ENCODE measurements around the gene LONP2.
"Not testable (repeated sequence)": the region's sequence is repeated elsewhere in the genome, so short reads cannot be mapped to it uniquely, and the experiment has no call there.

The LONP2 gene

GRCh38 chr16:48386559-48387312 lies 142.6 kb downstream of the LONP2 start:
- no peak for TF ChIP-seq JUND (IDR thresholded peaks at IDR 0.05; ENCODE audit: low read depth)
- DNase-seq (ENCODE audit: low read depth in 1 of 2, low spot score in 1 of 2), result no peak
- in situ Hi-C loops (cut with HindIII; ENCODE audit: low pct_unique_long_range_greater_than_20kb, low sequenced_read_pairs), result no loop called here

- in situ Hi-C loops (cut with HindIII; ENCODE audit: low pct_unique_long_range_greater_than_20kb, low sequenced_read_pairs), result no loop called here
- TF ChIP-seq JUND (IDR thresholded peaks at IDR 0.05; ENCODE audit: low read depth), result no peak
- no peak for DNase-seq (ENCODE audit: low read depth in 1 of 2, low spot score in 1 of 2)
Measured at GRCh38 chr16:48392407-48392806, 148.3 kb downstream of the LONP2 start.

GRCh38 chr16:48393485-48394354 lies 149.6 kb downstream of the LONP2 start:
- TF ChIP-seq JUND (IDR thresholded peaks at IDR 0.05; ENCODE audit: low read depth), result no peak
- DNase-seq (ENCODE audit: low read depth in 1 of 2, low spot score in 1 of 2), result no peak

GRCh38 chr16:48394355-48394703 lies 150.2 kb downstream of the LONP2 start:
- no peak for TF ChIP-seq JUND (IDR thresholded peaks at IDR 0.05; ENCODE audit: low read depth)
- DNase-seq (ENCODE audit: low read depth in 1 of 2, low spot score in 1 of 2), result no peak
- in situ Hi-C loops (cut with HindIII; ENCODE audit: low pct_unique_long_range_greater_than_20kb, low sequenced_read_pairs), result no loop called here

More at GRCh38 chr16:48393485-48394354, 149.6 kb downstream of the LONP2 start:
- in situ Hi-C loops (cut with HindIII; ENCODE audit: low pct_unique_long_range_greater_than_20kb, low sequenced_read_pairs), result no loop called here

- no peak for TF ChIP-seq JUND (IDR thresholded peaks at IDR 0.05; ENCODE audit: low read depth)
- in situ Hi-C loops (cut with HindIII; ENCODE audit: low pct_unique_long_range_greater_than_20kb, low sequenced_read_pairs), result no loop called here
- no peak for DNase-seq (ENCODE audit: low read depth in 1 of 2, low spot score in 1 of 2)
Measured at GRCh38 chr16:48395375-48395774, 151.3 kb downstream of the LONP2 start.

- DNase-seq (ENCODE audit: low read depth in 1 of 2, low spot score in 1 of 2); in situ Hi-C loops (cut with HindIII; ENCODE audit: low pct_unique_long_range_greater_than_20kb, low sequenced_read_pairs): not testable (repeated sequence)
Measured at GRCh38 chr16:48402547-48402946, 158.4 kb downstream of the LONP2 start.

GRCh38 chr16:48405153-48405552 lies 161.1 kb downstream of the LONP2 start:
- DNase-seq (ENCODE audit: low read depth in 1 of 2, low spot score in 1 of 2), result no peak
- in situ Hi-C loops (cut with HindIII; ENCODE audit: low pct_unique_long_range_greater_than_20kb, low sequenced_read_pairs), result no loop called here
- TF ChIP-seq JUND (IDR thresholded peaks at IDR 0.05; ENCODE audit: low read depth), result no peak

GRCh38 chr16:48405907-48406306 lies 161.8 kb downstream of the LONP2 start:
- no peak for DNase-seq (ENCODE audit: low read depth in 1 of 2, low spot score in 1 of 2)
- in situ Hi-C loops (cut with HindIII; ENCODE audit: low pct_unique_long_range_greater_than_20kb, low sequenced_read_pairs), result no loop called here
- no peak for TF ChIP-seq JUND (IDR thresholded peaks at IDR 0.05; ENCODE audit: low read depth)
